Measurements from ENCODE around the gene USP20. TPM values are rescaled to one million over a fixed set of nuclear protein-coding genes. Genes with fewer than 3 reads are reported as not detected.

USP20 gene
- total RNA-seq, 1 experiment from 2014 or later: 14.4 TPM

- no peak for ATAC-seq
- in situ Hi-C loops (cut with HindIII; ENCODE audit: low pct_unique_long_range_greater_than_20kb, low sequenced_read_pairs): no loop called here
Observed at GRCh38 chr9:129853614-129854013, 18.4 kb downstream of the USP20 start.

GRCh38 chr9:129854588-129855110, 19.4 kb downstream of the USP20 start:
- DNase-seq (ENCODE audit: low read depth, low spot score) (no peak), ATAC-seq (no peak)
- CTCF ChIA-PET: no interaction called here
- Histone ChIP-seq H3K27ac (ENCODE audit: low read length) (no peak overlapping the region), H3K27me3 (ENCODE audit: control insufficient read depth, insufficient read depth, low read length) (no peaks in the 10 kb centered on the region), H3K4me1 (ENCODE audit: control insufficient read depth, insufficient read depth, low read length) (no peaks in the 10 kb centered on the region), H3K4me3 (ENCODE audit: low read depth in 2 of 2, low read length in 2 of 2) (no peak overlapping the region), H3K36me3 (ENCODE audit: control insufficient read depth, insufficient read depth, low read length) (no peaks in the 10 kb centered on the region), H3K9me3 (ENCODE audit: control insufficient read depth, insufficient read depth, low read depth, low read length) (no peaks in the 10 kb centered on the region)
- intact Hi-C loops (cut with micrococcal nuclease; ENCODE audit: unreplicated experiment) (no loop called here), in situ Hi-C loops (cut with HindIII; ENCODE audit: low pct_unique_long_range_greater_than_20kb, low sequenced_read_pairs) (no loop called here)
- BruUV-seq (replicated peaks): no TSS peak
- POLR2A ChIA-PET: no interaction called here
- no peak for TF ChIP-seq TCF7L2 (IDR thresholded peaks at IDR 0.05; ENCODE audit: low read depth, low read length)
- TF ChIP-seq SIN3A (IDR thresholded peaks at IDR 0.05; ENCODE audit: borderline replicate concordance, insufficient read depth, low read depth, low read length): no peak
- no peak for TF ChIP-seq POLR2AphosphoS5 (IDR thresholded peaks at IDR 0.05; ENCODE audit: low read depth, low read length)
- TF ChIP-seq REST (IDR thresholded peaks at IDR 0.05; ENCODE audit: insufficient read depth in 1 of 2, low read depth in 2 of 2, low read length in 1 of 2): no peak
- TF ChIP-seq CTCF (IDR thresholded peaks at IDR 0.05): no peak

More at GRCh38 chr9:129853614-129854013, 18.4 kb downstream of the USP20 start:
- Histone ChIP-seq H3K27ac (ENCODE audit: low read length) (no peak overlapping the region), H3K9me3 (ENCODE audit: control insufficient read depth, insufficient read depth, low read depth, low read length) (no peaks in the 10 kb centered on the region), H3K36me3 (ENCODE audit: control insufficient read depth, insufficient read depth, low read length) (no peaks in the 10 kb centered on the region), H3K27me3 (ENCODE audit: control insufficient read depth, insufficient read depth, low read length) (no peaks in the 10 kb centered on the region), H3K4me1 (ENCODE audit: control insufficient read depth, insufficient read depth, low read length) (no peaks in the 10 kb centered on the region), H3K4me3 (ENCODE audit: low read depth in 2 of 2, low read length in 2 of 2) (no peak overlapping the region)
- DNase-seq (ENCODE audit: low read depth, low spot score): no peak
- CTCF ChIA-PET: no interaction called here
- no TSS peak for BruUV-seq (replicated peaks)
- intact Hi-C loops (cut with micrococcal nuclease; ENCODE audit: unreplicated experiment): no loop called here
- POLR2A ChIA-PET: no interaction called here
- TF ChIP-seq TCF7L2 (IDR thresholded peaks at IDR 0.05; ENCODE audit: low read depth, low read length): no peak
- TF ChIP-seq REST (IDR thresholded peaks at IDR 0.05; ENCODE audit: insufficient read depth in 1 of 2, low read depth in 2 of 2, low read length in 1 of 2): no peak
- TF ChIP-seq CTCF (IDR thresholded peaks at IDR 0.05): no peak
- TF ChIP-seq SIN3A (IDR thresholded peaks at IDR 0.05; ENCODE audit: borderline replicate concordance, insufficient read depth, low read depth, low read length): no peak
- TF ChIP-seq POLR2AphosphoS5 (IDR thresholded peaks at IDR 0.05; ENCODE audit: low read depth, low read length): no peak
